HepG2 (cell line): Measurements from ENCODE around the gene EGLN1. TPM values are rescaled to one million over a fixed set of nuclear protein-coding genes. Genes with fewer than 3 reads are reported as not detected.

Experiments used
- ATAC-seq: fragments of 200-7000 bp; cut with Tn5 transposase; 3 replicates; pipeline ENCODE4 v1.9.1; 2020; ENCODE audit warnings: mild to moderate bottlenecking, moderate library complexity
- BruUV-seq: library from RNA; stranded (reverse); fragments of 400-500 nt; replicated peaks from 2 replicates; lab custom pipeline; 2021; lab: Mats Ljungman, UMichigan
- CTCF ChIA-PET: fragments of 300-600 bp; formaldehyde crosslinking; extraction: SDS; loops from one replicate; lab custom pipeline; 2021; ENCODE audit warnings: low total read pairs, inconsistent platforms, low intra/inter-chr PET ratio; lab: Yijun Ruan, JAX
- POLR2A ChIA-PET: fragments of 350-600 bp; sonication (Branson Sonifier 250); formaldehyde crosslinking; loops from one replicate; lab custom pipeline; 2020; ENCODE audit warnings: antibody characterized with exemption, inconsistent platforms; lab: Yijun Ruan, JAX
- DNase-seq: peaks from one replicate; pipeline ENCODE4 v3.0.0-alpha.2; 2015; ENCODE audit warnings: low spot score
- FAIRE-seq: peaks from 3 replicates; lab custom pipeline; 2011; peaks lifted over from hg19 to GRCh38; lab: Jason Lieb, UNC
- H2AFZ ChIP-seq: one replicate; pipeline ENCODE4 v1.6.1; 2011; ENCODE audit warnings: low read length, inconsistent platforms
- H3K27ac ChIP-seq: fragments of 300-600 bp; 3 replicates; pipeline ENCODE4 v1.8.0; 2011; ENCODE audit warnings: mixed run types, mild to moderate bottlenecking, mixed read lengths, low read length, inconsistent platforms; ENCODE audit not compliant: insufficient read depth; ENCODE audit errors: extremely low read length
- H3K27me3 ChIP-seq, 2 experiments: fragments of 200-600 bp in 1 of 2; 2 replicates in 1 of 2; 3 replicates in 1 of 2; pipeline versions ENCODE4 v1.6.0 to v1.8.0; 2011; ENCODE audit warnings: low read length in 2 of 2, mild to moderate bottlenecking in 2 of 2, moderate library complexity in 2 of 2, inconsistent platforms in 1 of 2; ENCODE audit not compliant: insufficient read depth in 2 of 2, control insufficient read depth in 1 of 2
- H3K36me3 ChIP-seq, 2 experiments: fragments of 200-600 bp in 1 of 2; replicated peaks in 1 of 2; 2 replicates in 1 of 2; 3 replicates in 1 of 2; pipeline versions ENCODE4 v1.5.1 to v1.8.0; 2011; ENCODE audit warnings: low read length in 2 of 2, inconsistent platforms in 1 of 2; ENCODE audit not compliant: insufficient read depth in 2 of 2, control insufficient read depth in 1 of 2
- H3K4me1 ChIP-seq: 2 replicates; pipeline ENCODE4 v1.5.1; 2012; ENCODE audit warnings: low read length, inconsistent platforms; ENCODE audit not compliant: insufficient read depth
- H3K4me2 ChIP-seq: 2 replicates; pipeline ENCODE4 v1.6.0; 2011; ENCODE audit warnings: low read depth, low read length, inconsistent platforms
- H3K4me3 ChIP-seq, 3 experiments: fragments of 200-600 bp in 1 of 3; sonication (generic), shearing (Covaris generic) in 1 of 3; replicated peaks in 1 of 3; 2 replicates each; pipeline ENCODE4 v1.5.1; 2011 to 2016; ENCODE audit warnings: low read length in 3 of 3, inconsistent platforms in 2 of 3, low read depth in 2 of 3, mild to moderate bottlenecking in 2 of 3, control low read depth in 1 of 3, mixed read lengths in 1 of 3; ENCODE audit not compliant: insufficient read depth in 1 of 3
- H3K79me2 ChIP-seq: one replicate; pipeline ENCODE4 v1.6.1; 2011; ENCODE audit warnings: low read length, inconsistent platforms; ENCODE audit not compliant: insufficient read depth
- H3K9ac ChIP-seq: 2 replicates; pipeline ENCODE4 v1.6.0; 2011; ENCODE audit warnings: mild to moderate bottlenecking, low read depth, low read length, inconsistent platforms; ENCODE audit not compliant: insufficient read depth
- H3K9me3 ChIP-seq: 2 replicates; pipeline ENCODE4 v1.5.1; 2012; ENCODE audit warnings: mild to moderate bottlenecking, low read length
- H4K20me1 ChIP-seq: 2 replicates; pipeline ENCODE4 v1.6.0; 2011; ENCODE audit warnings: inconsistent platforms, mild to moderate bottlenecking, low read length, moderate library complexity; ENCODE audit not compliant: insufficient read depth
- MTA1 ChIP-seq: sonication (generic); formaldehyde crosslinking; IDR thresholded peaks from 2 replicates; pipeline ENCODE4 v1.4.0; 2020; ENCODE audit warnings: missing genetic modification reagents, mild to moderate bottlenecking, borderline replicate concordance
- SAP130 ChIP-seq: IDR thresholded peaks from 2 replicates; pipeline ENCODE4 v1.6.1; 2016; ENCODE audit warnings: low read depth
- SMAD3 ChIP-seq: sonication (generic); formaldehyde crosslinking; IDR thresholded peaks from 2 replicates; pipeline ENCODE4 v1.4.0; 2020; ENCODE audit warnings: missing genetic modification reagents
- ZNF121 ChIP-seq: sonication (generic); formaldehyde crosslinking; IDR thresholded peaks from 2 replicates; pipeline ENCODE4 v1.5.0; 2020; ENCODE audit warnings: mild to moderate bottlenecking, missing genetic modification reagents
- WGBS: methylation state at CpG from one replicate; pipeline ENCODE4 v1.1.6; 2017; ENCODE audit warnings: low lambda C conversion rate; 5-methylcytosine and 5-hydroxymethylcytosine counted together
- in situ Hi-C: cut with HindIII; loops from 2 replicates; pipeline ENCODE4 v1.10.0; 2017; ENCODE audit warnings: low pct_unique_long_range_greater_than_20kb; ENCODE audit not compliant: extremely low pct_ligation_motif_present
- intact Hi-C: fragments of 100-400 bp; cut with micrococcal nuclease; formaldehyde crosslinking; loops from one replicate; pipeline ENCODE4 v1.10.0; 2022; ENCODE audit not compliant: unreplicated experiment
- polyA plus RNA-seq, 8 experiments: library from polyadenylated mRNA; depleted of rRNA in 3 of 8; stranded (reverse) in 7 of 8; unstranded in 1 of 8; fragments of >200 nt; fragmentation: Illumina TruSeq in 4 of 8; extraction: Trizol in 4 of 8; gene quantifications; 2 replicates each; pipeline versions ENCODE4 v1.2.1 to v1.2.3, GENCODE V29; 2011 to 2016; ENCODE audit warnings: low read depth in 4 of 8, missing spikeins in 1 of 8, mixed read lengths in 1 of 8; ENCODE audit not compliant: insufficient read depth in 1 of 8
- total RNA-seq, 5 experiments: library from RNA; depleted of rRNA; stranded (reverse); fragments of >200 nt; fragmentation: Illumina TruSeq; extraction: Trizol; gene quantifications; 2 replicates each; pipeline ENCODE4 v1.2.3, GENCODE V29; 2016; ENCODE audit warnings: low read depth in 1 of 5

Gene EGLN1
- total and polyA plus RNA-seq, 2 of the 13 experiments (the other 11 are each of a cell fraction or from before 2014, with no cell fraction given) = 34.4 to 44.1 TPM

- peak overlapping the region; percentile 86 for H3K4me2 ChIP-seq
- H3K4me1 ChIP-seq = peaks cover 36% of the 10 kb centered on the region
- POLR2A ChIA-PET = interaction anchor here (0.6 to 1.0 kb wide), 2 partner anchors 22 to 517 kb away, joined by 3 to 4 read pairs; no protein-coding TSS in a partner anchor
- H3K27me3 ChIP-seq = no peaks in the 10 kb centered on the region; a peak in 1 of 5 replicates
- H3K9me3 ChIP-seq = no peaks in the 10 kb centered on the region
- intact Hi-C loops = loop anchor here (5.0 kb wide), 1 partner anchor 37 kb away; no protein-coding TSS in a partner anchor
- peak overlapping the region; percentile 80 to 100 (median 99) for H3K4me3 ChIP-seq
- peaks cover 0 to 11% of the 10 kb centered on the region in 2 experiments; a peak in 2 of 5 replicates for H3K36me3 ChIP-seq
- H3K27ac ChIP-seq = no peak overlapping the region
- WGBS = 0% methylated on average over 1 of the region's 1 CpG
- ATAC-seq (no peak), FAIRE-seq (no peak), DNase-seq (no peak)
- TF ChIP-seq MTA1 (CRISPR knock-in tag) (no peak), SAP130 (CRISPR knock-in tag) (peak; percentile 25; the same call in 1 of the 2 replicates)
- no TSS peak for BruUV-seq
- H3K9ac ChIP-seq = peak overlapping the region; percentile 87
- H4K20me1 ChIP-seq = peaks cover 69% of the 10 kb centered on the region
- H3K79me2 ChIP-seq = peaks cover 75% of the 10 kb centered on the region
- CTCF ChIA-PET = no interaction called here
- no peak overlapping the region for H2AFZ ChIP-seq
- in situ Hi-C loops = no loop called here
Observed at GRCh38 chr1:231419147-231419546, 2.9 kb downstream of the EGLN1 start.

- Histone ChIP-seq H3K36me3 (peaks cover 0 to 13% of the 10 kb centered on the region in 2 experiments; a peak in 2 of 5 replicates), H3K27ac (no peak overlapping the region), H3K4me3 (peak overlapping the region; percentile 80 to 100 (median 99)), H4K20me1 (peaks cover 74% of the 10 kb centered on the region), H3K4me1 (peaks cover 37% of the 10 kb centered on the region), H3K4me2 (peak overlapping the region; percentile 86), H2AFZ (no peak overlapping the region), H3K9ac (peak overlapping the region; percentile 87), H3K79me2 (peaks cover 80% of the 10 kb centered on the region), H3K27me3 (no peaks in the 10 kb centered on the region; a peak in 1 of 5 replicates), H3K9me3 (no peaks in the 10 kb centered on the region)
- TF ChIP-seq ZNF121 (CRISPR knock-in tag) (peak; percentile 34; the same call in 1 of the 2 replicates), SMAD3 (CRISPR knock-in tag) (no peak)
- no peak for DNase-seq
- POLR2A ChIA-PET = interaction anchor here (0.6 to 1.0 kb wide), 2 partner anchors 21 to 516 kb away, joined by 3 to 4 read pairs; no protein-coding TSS in a partner anchor
- 5% methylated on average over 4 of the region's 4 CpGs for WGBS
- in situ Hi-C loops (no loop called here), intact Hi-C loops (loop anchor here (5.0 kb wide), 1 partner anchor 36 kb away; no protein-coding TSS in a partner anchor)
- no TSS peak for BruUV-seq
- FAIRE-seq = no peak
- no peak for ATAC-seq
- CTCF ChIA-PET = no interaction called here
Observed at GRCh38 chr1:231418741-231419107, 3.4 kb downstream of the EGLN1 start.
